ENCODE measurements around the gene POU5F1.
"Not testable (repeated sequence)": the region's sequence is repeated elsewhere in the genome, so short reads cannot be mapped to it uniquely, and the experiment has no call there.

Gene POU5F1

DNA sequence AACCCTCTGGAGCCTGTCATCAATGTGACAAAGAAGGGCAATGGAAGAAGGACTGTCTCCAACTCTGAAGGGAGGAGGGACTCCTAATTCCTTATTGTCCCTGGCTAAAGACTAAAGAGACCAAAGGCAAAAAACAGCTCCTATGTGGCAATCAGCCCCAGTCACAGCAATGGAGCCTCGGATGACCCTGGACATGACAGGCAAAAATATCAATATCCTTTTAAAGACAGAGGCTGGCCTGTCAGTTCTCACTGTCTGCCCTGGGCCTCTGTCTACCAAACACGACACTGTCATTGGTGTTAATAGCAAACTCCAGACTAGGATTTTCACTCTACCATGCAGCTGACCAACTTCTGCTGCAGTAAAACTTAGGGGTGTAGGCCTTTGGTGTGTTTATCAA is 38.0 kb upstream of the POU5F1 start:
- in situ Hi-C loops (cut with MboI; ENCODE audit: low pct_unique_long_range_greater_than_20kb, low sequenced_read_pairs, unreplicated experiment), result no loop called here
- TF ChIP-seq CTCF (IDR thresholded peaks at IDR 0.05; ENCODE audit: extremely low read depth, insufficient read depth, missing control alignments), result no peak
- DNase-seq (ENCODE audit: low spot score), result no peak

- in situ Hi-C loops (cut with MboI; ENCODE audit: low pct_unique_long_range_greater_than_20kb, low sequenced_read_pairs, unreplicated experiment), result no loop called here
- TF ChIP-seq CTCF (IDR thresholded peaks at IDR 0.05; ENCODE audit: extremely low read depth, insufficient read depth, missing control alignments), result no peak
- no peak for DNase-seq (ENCODE audit: low spot score)
These were observed 35.2 kb upstream of the POU5F1 start for GRCh38 chr6:31205638-31206037.

DNA sequence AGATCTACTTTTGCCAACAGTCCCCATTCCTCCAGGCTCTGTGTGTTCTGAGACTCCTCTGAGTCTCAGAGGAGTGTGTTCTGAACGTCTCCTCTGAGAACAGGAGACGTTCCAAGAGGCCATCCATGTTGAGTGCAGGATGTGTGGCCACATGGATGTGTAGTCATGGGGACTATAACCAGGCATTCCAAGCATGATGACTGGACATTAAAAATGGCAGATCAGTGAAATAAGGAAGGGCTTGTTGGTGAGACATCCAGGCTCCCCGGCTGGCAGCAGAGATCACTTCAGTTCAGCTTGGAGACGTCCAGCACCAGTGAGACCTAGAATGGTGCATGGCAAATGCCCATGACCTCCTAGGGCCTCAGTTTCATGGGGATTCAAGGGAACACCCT is 34.3 kb upstream of the POU5F1 start:
- no peak for TF ChIP-seq CTCF (IDR thresholded peaks at IDR 0.05; ENCODE audit: extremely low read depth, insufficient read depth, missing control alignments)
- DNase-seq (ENCODE audit: low spot score), result no peak
- in situ Hi-C loops (cut with MboI; ENCODE audit: low pct_unique_long_range_greater_than_20kb, low sequenced_read_pairs, unreplicated experiment), result no loop called here

- TF ChIP-seq CTCF (IDR thresholded peaks at IDR 0.05; ENCODE audit: extremely low read depth, insufficient read depth, missing control alignments), result no peak
- no peak for DNase-seq (ENCODE audit: low spot score)
- in situ Hi-C loops (cut with MboI; ENCODE audit: low pct_unique_long_range_greater_than_20kb, low sequenced_read_pairs, unreplicated experiment), result no loop called here
These were observed 33.0 kb upstream of the POU5F1 start for GRCh38 chr6:31203345-31203979.

GRCh38 chr6:31202259-31203166 is 32.0 kb upstream of the POU5F1 start:
- DNase-seq (ENCODE audit: low spot score), result no peak
- in situ Hi-C loops (cut with MboI; ENCODE audit: low pct_unique_long_range_greater_than_20kb, low sequenced_read_pairs, unreplicated experiment), result no loop called here
- TF ChIP-seq CTCF (IDR thresholded peaks at IDR 0.05; ENCODE audit: extremely low read depth, insufficient read depth, missing control alignments), result no peak

DNA sequence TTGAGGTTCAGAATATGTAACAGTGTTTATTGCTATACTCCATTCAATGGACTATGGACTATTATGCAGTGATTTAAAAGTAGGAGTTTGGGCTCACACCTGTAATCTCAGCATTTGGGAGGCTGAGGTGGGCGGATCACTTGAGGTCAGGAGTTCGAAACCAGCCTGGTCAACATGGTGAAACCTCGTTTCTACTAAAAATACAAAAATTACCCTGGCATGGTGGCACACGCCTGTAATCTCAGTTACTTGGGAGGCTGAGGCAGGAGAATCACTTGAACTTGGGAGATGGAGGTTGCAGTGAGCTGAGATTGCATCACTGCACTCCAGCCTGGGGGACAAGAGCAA is 28.6 kb upstream of the POU5F1 start:
- DNase-seq (ENCODE audit: low spot score); in situ Hi-C loops (cut with MboI; ENCODE audit: low pct_unique_long_range_greater_than_20kb, low sequenced_read_pairs, unreplicated experiment): not testable (repeated sequence)

Measured in GM13977 (cell line).